GM12891 (cell line): Measurements from ENCODE around the gene MRPL49.
A peak's percentile ranks its signal among the peaks of the same experiment; 100 is the strongest.

Experiments
- DNase-seq: peaks from one replicate; pipeline ENCODE4 v3.0.0; 2011; ENCODE audit warnings: low spot score; ENCODE audit not compliant: insufficient read length
- FAIRE-seq: peaks from 2 replicates; lab custom pipeline; 2011; peaks lifted over from hg19 to GRCh38; lab: Jason Lieb, UNC
- PAX5 ChIP-seq: IDR thresholded peaks from 2 replicates; pipeline ENCODE4 v1.6.1; 2011; ENCODE audit warnings: low read length, moderate library complexity, mild to moderate bottlenecking; ENCODE audit not compliant: insufficient read depth, severe bottlenecking
- POLR2A ChIP-seq: IDR thresholded peaks from 2 replicates; pipeline ENCODE4 v1.6.1; 2011; ENCODE audit warnings: low read depth, low read length, control low read depth
- POLR2AphosphoS5 ChIP-seq: IDR thresholded peaks from 2 replicates; pipeline ENCODE4 v1.6.1; 2011; ENCODE audit warnings: low read depth, low read length, control low read depth
- POU2F2 ChIP-seq: IDR thresholded peaks from 2 replicates; pipeline ENCODE4 v1.6.1; 2011; ENCODE audit warnings: low read depth, mild to moderate bottlenecking, control low read depth, low read length, moderate library complexity
- SPI1 ChIP-seq: IDR thresholded peaks from 2 replicates; pipeline ENCODE4 v1.6.1; 2011; ENCODE audit warnings: low read depth, low read length, control low read depth
- TAF1 ChIP-seq: IDR thresholded peaks from 2 replicates; pipeline ENCODE4 v1.6.1; 2011; ENCODE audit warnings: low read depth, low read length, control low read depth

MRPL49 gene

DNA sequence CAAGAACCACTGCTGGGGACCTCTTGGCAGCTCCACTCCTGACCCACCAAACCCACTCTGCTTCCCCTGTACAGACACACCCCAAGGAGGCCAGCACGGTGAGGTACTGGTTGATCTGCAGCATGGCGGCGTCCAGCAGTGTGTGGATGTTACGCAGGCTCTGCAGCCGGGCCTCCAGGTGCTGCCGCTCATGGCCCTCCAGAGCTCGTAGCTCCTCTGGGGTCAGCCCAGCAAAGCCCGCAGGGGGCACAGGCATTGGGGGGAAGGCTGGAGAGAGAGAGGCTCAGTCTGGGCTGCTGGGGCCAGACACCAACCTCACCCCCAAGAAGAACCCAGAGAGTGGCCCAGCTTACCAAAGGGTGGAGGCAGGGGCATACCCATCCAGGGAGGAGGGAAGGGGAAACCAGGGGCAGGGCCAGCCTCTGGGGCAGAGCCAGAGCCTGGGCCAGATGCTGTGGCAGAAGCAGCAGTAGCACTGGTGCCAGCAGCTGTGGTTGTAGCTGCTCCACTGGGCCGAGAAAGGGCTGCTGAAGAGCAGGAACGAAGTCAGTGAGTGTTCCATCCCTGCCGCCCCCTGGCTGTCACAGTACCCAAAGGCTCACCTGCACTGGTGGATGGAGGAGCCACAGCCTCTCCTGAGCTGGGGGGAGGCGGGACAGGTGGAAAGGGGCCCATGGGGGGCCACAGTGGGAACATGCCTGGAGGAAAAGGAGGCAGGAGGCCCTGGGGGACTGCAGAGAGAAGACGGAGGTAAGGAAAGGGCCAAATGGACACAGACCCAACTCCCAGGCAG, 7.7 kb downstream of the MRPL49 start:
- no peak for DNase-seq
- FAIRE-seq, result no peak
- TF ChIP-seq POU2F2 (no peak), TAF1 (no peak), POLR2AphosphoS5 (no peak), POLR2A (no peak), SPI1 (no peak), PAX5 (no peak)

DNA sequence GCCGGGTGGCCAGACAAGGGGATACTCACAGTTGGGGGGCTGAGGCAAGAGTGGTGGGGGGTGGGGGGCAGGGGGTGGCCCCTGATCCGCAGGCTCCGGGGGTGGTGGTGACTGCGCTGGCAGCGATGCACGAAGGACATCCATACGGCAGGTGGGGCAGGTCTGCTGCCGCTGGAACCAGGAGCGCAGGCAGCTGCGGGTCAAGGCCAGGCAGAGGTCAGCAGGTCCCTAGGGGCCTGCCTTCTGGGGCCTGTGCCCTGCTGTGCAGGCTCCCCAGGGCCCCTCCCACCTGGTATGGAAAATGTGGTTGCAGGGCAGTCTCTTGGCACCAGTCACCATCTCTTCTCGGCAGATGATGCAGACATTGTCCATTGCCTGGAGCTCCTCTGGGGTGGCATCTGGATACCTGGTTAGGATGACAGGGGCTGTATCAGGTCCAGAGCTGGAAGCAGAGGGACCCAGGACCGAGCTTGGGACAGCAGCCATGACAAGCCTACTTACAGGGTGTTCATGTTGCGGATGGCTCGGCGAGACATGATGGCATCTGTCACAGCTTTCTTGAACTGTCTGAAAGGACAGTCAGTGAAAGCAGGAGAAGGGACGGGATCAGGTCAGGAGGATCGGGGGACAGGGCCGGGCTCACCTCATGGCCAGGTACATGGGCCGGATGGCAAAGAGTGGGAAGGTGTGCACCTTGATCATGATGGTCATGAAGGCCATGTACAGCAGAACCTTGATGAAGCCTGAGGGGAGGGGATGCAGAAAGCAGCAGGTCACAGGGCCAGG, 8.7 kb downstream of the MRPL49 start:
- no peak for TF ChIP-seq PAX5
- TF ChIP-seq SPI1, result no peak
- no peak for TF ChIP-seq TAF1
- TF ChIP-seq POU2F2, result no peak
- no peak for TF ChIP-seq POLR2AphosphoS5
- no peak for TF ChIP-seq POLR2A
- FAIRE-seq (no peak), DNase-seq (no peak)

DNA sequence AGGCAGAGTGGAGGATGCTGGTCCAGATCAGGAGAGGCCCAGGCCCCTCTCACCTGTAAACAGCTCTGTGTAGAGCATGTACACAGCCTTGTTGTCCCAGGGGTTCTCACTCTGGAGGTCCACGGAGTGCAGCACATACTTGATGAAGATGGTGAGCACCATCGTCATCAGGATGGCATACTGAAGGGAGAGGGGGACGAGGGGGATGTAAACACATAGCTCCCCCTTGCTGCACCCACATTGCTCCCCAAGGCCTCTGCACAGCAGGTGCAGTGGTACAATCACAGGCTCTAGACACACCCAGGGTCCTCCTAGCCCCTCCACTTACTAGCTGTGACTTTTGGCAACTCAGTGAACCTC, 9.3 kb downstream of the MRPL49 start:
- no peak for DNase-seq
- no peak for FAIRE-seq
- no peak for TF ChIP-seq POLR2A
- no peak for TF ChIP-seq POLR2AphosphoS5
- TF ChIP-seq TAF1, result no peak
- TF ChIP-seq PAX5, result no peak
- TF ChIP-seq SPI1, result no peak

DNA sequence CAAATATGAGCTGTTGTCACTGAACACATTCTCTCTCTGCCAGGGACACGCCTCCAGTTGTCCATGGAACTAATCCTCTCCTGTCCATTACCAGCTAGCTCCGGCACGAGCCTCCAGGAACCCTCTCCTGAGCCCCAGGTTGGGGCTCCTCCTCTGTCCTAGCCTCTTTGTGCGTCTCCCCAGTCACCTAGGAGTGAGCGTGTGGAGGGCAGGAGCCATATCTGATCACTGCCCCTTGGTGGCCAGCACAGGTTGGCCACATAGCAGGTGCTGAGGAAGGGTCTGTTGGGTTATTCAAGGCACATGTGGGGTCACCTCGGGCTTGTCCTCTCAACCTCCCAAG, 9.7 kb downstream of the MRPL49 start:
- no peak for TF ChIP-seq TAF1
- TF ChIP-seq PAX5, result no peak
- FAIRE-seq, result no peak

DNA sequence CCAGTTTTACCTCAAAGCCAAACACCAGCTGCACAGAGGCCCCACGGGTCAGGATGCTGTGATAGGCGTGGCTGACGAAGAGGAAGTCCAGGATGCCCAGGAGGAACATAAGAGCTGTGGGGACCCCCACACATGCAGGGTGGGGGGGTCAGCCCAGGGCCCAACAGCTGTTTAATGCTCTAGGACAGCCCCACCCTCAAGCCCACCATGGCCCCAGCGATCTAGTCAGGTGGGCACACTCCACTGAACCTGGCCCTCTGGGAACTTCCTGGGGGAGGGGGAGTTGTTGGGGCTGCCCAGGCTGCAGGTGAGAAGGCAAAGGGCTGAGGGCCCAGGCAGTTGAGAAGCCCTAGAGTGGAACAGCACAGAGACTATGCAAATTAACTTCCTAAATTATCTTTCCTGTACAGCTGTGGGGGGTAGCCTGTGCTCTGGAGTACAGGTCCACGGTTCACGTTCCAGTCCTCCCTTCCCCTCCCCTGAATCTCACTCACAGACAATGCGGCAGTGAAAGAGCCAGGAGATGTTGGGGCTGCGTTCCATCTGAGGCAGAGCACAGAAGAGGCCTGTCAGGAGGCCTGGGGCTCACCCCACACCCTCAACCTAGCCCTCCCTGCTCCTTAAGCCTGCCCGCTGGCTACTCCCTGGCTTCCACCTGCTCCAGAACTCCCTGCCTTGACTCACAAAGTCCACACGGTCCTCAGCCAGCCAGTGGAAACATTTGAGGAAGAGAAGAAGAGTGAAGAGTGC, 10.3 kb downstream of the MRPL49 start:
- DNase-seq (no peak), FAIRE-seq (peak; percentile 92)
- TF ChIP-seq TAF1 (no peak), POLR2A (no peak), SPI1 (no peak), PAX5 (peak; percentile 64), POU2F2 (peak; percentile 96), POLR2AphosphoS5 (peak; percentile 4; the same call in 1 of the 2 replicates)

More for the DNA sequence above, 9.7 kb downstream of the MRPL49 start:
- DNase-seq, result no peak

DNA sequence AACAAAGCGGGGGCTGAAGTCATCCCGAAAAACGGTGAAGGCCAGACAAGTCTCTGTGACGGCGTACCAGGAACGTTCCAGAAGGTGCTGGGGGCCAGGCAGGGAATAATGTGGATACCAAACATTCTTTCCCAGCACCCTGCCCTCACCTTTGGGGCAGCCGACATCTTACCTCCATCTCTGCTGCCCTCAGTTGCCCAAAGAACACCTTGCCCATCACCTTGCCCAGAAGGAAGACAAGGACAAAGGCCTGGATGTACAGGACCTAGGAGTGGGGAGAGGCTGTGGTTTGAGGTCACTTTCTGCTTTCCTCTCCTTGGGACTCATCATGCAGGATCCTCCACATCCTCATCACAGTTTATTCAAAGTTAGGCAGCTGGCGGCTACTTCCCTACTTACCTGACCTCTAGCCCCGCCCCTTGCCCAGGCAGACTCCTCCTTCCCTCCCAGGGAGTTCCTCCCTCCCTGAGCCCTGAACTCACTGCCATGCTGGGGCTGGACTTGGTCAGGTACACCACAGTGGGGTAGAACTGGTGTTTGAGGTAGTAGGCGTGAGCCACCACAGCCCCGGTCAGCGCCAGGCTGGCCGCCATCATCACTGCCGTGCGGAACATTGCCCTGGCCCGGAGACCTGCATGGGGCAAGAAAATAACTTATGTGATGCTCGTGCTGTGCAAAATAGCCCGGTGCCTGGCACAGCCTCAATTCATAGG, 11.0 kb downstream of the MRPL49 start:
- FAIRE-seq, result peak; percentile 87
- no peak for DNase-seq
- 0 out of 2 replicates have a peak, but pooled peaks have one; percentile 15 for TF ChIP-seq POLR2AphosphoS5
- peak; percentile 38; the same call in 1 of the 2 replicates for TF ChIP-seq POLR2A
- peak; percentile 60 for TF ChIP-seq SPI1
- no peak for TF ChIP-seq TAF1
- 0 out of 2 replicates have a peak, but pooled peaks have one; percentile 27 for TF ChIP-seq POU2F2
- TF ChIP-seq PAX5, result no peak

DNA sequence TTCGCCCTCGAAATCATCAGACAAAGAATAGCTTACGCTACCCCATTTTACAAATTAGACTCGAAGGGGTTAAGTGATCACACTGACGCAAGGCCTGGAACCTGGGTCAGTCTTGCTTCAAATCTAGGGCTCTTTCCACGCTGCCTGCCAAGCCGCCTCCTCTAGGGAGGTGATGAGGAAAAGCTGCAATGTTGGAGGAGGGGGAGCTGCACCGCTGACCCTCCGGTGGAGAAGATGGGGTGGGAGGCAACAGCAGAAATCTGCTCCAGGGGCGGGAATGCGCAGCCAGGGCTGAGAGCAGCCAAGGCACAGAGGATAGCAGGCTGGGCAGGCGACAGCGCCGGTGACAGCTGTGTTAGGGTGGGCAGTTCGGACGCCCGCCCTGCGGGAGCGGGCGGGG, 11.6 kb downstream of the MRPL49 start:
- FAIRE-seq, result no peak
- DNase-seq, result no peak
- TF ChIP-seq TAF1 (no peak), POLR2AphosphoS5 (no peak), PAX5 (no peak), POLR2A (no peak), SPI1 (no peak), POU2F2 (no peak)

DNA sequence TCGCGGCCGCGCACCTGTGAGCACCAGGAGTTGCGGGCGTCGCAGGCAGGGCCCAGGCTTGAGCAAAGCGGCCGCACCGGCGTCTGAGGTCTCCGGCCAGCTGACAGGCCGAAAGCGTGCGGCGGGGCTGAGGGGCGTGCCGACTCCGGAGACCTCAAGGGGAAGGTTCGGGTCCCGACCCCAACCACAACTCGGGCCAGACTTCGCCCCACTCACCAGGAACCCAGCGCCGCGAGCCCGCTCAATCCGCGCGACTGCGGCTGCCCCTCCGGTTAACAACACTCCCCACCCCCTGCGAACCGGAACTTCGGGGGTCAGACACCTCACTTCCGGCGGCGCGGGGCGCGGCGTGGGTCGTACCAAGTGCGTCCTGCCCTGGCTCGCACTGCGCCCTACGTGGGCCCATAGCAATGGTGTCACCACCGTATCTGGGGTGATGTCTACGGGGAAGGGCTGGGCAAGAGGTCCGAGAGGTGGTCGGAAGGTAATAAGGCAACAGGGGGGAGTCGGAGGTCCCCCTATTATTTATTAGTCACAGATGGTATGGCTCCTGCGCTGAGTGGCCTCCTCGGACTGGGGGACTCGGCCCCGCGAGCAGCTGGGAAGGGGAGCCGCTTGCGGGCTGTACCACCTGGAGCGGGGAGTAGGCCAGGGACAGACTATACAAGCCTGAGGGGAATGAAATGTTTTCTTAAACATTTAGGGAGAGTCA, 12.3 kb downstream of the MRPL49 start, which contains the start of gene SYVN1:
TSS of gene SYVN1 (minus strand) at position 280 of the 712 bp plus-strand sequence. CDS start 918 bp downstream, outside the sequence.
- FAIRE-seq, result peak; percentile 99
- TF ChIP-seq SPI1, result no peak
- TF ChIP-seq POLR2AphosphoS5, result peak; percentile 89
- no peak for TF ChIP-seq PAX5
- TF ChIP-seq TAF1, result no peak; the same call in 1 of the 2 replicates
- TF ChIP-seq POLR2A, result peak; percentile 89
- peak; percentile 52; the same call in 1 of the 2 replicates for TF ChIP-seq POU2F2
- DNase-seq, result peak; percentile 91
